HG03439 (cell line): ENCODE results near the gene STIP1.
"Not testable (repeated sequence)": the region's sequence is repeated elsewhere in the genome, so short reads cannot be mapped to it uniquely, and the experiment has no call there.

Source experiments
- ATAC-seq: cut with Tn5 transposase; IDR thresholded peaks from one replicate; pipeline ENCODE4 v1.9.1; 2021; ENCODE audit warnings: mild to moderate bottlenecking, moderate library complexity; ENCODE audit not compliant: unreplicated experiment

The STIP1 gene

DNA sequence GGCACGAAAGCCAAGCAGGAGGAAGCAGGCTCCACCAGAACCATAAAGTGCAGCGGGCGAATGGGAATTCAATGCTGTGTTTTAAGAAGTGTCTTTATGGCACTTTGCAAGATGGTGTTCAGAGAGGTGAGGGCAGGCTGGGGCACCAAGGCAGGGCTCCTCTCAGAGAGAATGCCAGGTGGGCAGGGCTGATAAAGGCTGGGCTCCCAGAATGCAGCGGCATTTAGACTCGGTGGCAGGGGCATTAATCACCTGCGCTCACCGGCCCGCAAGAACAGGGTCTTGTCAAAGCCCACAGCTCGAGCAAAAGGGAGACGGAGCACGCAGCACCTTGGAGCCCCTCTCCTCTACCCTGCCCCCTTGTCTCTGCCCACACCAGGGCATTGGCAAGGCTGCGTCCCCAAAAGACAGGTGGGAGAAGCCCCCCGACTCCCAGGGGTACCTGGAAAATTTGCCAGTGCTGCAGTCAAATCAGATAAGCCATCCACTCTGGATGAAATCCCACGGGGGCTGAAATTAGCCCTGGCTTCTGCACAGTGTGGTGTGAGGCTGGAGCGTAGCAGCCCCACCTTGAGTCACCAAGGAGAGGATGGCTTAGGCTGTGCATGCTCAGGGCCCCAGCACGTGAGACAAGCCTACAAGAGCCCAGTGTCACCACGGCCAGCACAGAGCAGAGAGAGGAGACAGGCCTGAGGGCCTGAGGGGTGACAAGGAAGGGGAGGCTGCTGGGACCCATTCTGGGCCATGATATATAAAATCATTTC lies 28.2 kb upstream of the STIP1 start:
- ATAC-seq = no peak

DNA sequence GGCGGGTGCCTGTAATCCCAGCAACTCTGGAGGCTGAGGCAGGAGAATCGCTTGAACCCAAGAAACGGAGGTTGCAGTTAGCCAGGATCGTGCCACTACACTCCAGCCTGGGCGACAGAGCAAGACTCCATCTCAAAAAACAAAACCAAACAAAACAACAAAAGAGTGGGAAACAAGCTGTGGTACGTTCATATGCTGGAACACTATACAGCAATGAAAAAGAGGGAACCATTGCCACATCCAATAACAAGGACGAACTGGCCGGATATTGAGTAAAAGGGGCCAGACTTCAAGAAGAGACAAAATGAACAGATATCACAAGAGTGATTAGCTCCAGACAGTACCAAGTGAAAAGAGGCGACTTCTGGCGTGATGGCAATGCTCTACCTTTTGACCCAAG lies 24.9 kb upstream of the STIP1 start:
- no peak for ATAC-seq

DNA sequence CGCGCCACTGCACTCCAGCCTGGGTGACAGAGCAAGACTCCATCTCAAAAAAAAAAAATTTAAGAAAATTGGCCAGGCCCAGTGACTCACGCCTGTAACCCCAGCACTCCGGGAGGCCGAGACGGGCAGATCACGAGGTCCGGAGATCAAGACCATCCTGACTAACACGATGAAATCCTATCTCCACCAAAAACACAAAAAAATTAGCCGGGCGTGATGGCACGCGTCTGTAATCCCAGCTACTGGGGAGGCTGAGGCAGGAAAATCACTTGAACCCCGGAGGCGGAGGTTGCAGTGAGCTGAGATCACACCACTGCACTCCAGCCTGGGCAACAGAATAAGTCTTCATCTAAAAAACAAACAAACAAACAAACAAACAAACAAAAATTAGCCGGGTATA lies 23.2 kb upstream of the STIP1 start:
- ATAC-seq = not testable (repeated sequence)

DNA sequence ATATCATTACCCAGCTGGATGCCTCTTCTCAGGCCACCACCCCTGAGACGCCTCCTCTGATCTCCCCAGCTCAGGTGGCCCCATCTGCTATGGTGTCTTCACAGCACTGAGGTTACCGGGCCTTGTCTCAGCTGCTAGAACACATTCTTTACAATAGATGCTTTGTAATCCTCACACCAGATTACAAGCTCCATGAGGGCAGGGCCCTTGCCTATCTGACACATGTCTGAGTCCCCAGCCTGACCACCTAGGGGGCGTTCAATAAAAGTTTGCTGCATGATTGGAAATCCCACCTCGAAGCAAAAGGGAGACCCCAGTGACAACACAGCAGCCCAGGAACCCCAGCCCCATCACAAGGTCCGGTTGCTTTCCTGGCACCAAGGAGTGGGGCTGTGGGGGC lies 22.0 kb upstream of the STIP1 start:
- ATAC-seq = no peak

DNA sequence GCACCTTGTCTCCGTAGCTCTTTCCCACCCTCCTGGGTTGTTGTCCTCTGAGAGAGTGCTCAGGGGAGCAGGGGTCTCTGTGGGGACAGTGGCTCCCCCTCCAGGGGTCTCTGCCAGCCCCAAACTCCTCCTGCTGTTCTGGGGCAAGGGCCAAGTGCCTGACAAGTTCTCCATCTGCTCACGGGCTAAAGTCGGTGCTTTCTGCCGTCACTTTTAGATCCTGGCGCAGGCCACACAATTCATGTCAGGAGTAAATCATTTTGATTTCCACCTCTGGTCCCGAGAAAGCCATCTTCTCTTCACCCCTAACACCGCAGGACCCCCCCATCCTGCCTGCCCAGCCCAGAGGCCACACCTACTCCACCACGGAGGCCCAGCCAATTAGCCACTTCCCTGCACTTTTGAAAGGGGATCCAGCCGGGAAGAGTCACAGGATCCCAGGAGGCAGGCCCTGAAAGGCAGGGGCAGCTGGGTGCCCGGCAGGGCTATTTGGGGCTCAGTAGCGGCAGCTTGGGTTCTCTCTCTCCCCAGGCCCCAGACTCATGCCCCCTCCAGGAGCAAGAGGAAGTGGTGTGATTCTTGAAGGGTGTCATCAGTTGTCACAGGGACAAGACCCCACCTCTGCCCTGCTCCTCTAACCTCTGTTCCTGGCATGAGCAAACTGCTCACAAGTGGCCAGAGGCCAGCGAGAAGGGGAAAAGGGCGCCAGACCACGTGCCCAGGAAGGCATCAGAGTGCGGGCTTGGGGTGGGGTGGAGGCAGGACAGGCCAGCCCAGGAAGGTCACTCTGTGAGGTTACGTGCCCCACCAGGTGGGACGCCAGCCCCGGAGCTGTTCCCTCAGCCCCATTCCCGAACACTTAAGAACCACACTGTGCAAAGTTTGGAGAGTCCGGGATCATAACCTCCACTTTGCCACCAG lies 21.3 kb upstream of the STIP1 start:
- ATAC-seq = no peak

DNA sequence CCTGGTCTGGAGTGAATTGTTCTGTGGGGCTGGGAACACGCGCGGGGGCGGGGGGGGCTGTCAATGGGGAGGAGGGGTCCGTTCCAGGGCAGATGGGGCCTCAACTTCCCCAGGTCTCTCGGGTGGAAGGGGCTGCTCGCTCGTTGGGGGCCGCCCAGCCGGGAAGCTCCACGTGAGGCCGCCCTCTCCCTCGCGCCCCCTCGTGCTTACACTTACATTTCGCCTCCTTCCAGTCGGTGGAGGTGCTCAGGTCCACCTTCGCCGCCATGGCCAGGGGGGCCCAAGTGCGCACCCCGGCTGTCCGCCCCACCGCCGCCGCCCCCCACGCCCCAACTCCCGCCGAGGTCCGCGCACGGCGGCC lies 20.5 kb upstream of the STIP1 start:
- no peak for ATAC-seq

DNA sequence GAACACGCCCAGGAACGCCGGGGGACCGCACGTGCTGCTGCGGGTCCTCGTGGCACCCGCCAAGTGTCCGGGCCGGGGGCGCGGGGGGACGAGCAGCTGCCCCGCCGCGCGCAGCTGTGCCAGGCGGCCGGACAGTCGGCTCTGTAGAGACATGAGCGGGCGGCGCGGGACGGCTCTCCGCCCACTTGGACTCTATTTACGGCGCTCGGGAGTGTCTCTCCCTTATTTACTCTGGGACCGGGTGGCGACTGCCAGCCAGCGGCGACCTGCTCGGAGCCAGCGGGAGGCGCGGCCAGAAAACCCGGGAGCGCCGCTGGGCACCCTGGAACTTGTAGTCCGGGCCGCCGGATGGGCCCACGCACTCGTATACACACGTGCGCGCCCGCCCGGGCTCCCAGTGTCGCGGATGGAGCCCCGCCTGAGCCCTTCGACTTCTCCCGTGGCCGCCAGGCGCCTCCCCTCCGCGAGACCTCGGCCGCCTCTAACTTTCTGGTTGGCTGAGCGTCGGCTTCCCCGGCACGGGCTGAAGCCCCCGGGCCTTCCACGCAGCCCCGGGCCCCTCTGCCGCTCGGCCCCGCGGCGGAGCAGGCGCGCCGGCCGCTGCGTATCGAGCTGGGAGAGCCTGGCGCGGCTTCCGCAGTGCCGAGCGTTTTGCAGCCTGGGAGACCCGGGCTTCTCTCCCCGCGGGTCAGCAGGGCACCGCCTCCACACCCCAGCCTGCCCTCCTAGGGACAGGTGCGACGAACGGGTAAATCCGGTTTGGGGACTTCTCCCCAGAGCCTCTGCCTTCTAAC lies 19.9 kb upstream of the STIP1 start, which contains the start of gene MACROD1:
Gene MACROD1, minus strand, starts transcription at position 272 of the 794 bp plus-strand sequence. Its CDS starts 119 bp downstream, at position 153.
- peak; percentile 89 for ATAC-seq

DNA sequence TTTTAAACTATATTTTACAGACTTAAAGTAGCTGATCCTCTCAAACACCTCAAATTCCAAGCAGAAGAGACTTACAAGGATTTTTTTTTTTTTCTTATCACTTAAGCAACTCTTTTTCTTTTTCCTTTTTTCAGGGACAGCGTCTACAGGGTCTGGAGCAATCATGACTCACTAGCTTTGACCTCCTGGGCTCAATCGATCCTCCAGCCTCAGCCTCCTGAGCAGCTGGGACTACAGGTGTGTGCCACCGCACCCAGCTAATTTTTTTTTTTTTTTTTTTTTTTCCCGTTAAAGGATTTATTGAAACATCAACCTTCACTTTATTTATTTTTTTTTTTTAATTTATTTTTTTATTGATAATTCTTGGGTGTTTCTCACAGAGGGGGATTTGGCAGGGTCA lies 15.6 kb upstream of the STIP1 start:
- ATAC-seq = no peak

DNA sequence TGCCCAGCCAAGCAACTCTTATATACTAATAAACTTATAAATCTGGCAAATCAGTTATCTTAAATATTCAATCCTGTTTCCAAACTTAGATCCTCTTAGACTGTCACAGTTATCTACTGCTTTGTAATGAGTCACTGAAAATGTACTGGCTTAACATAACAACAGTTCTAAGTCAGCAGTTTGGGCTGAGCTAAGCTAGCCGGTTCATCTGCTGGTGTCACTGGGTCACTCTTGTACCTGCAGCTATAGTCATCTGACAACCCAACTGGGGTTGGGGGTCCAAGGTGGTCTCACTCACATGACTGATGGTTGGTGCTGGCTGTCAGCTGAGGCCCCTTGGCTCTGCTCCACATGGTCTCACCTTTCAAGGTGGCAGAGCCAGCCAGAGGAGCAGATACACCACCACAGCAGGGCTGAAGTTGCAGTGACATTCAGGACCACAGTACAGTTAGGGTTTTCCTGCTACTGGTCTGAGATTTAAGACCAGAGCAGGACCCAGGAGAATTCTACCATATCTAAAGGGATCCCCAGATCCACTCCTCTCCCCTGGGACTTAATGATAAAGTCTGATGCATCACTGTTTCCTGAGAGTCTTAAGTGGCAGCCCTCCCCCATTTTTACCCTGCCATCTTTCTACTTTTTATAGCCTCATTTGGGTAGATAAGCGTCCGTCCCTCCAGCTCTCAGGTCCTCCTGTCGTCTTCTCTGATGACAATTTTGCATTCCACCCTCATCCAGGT lies 12.2 kb upstream of the STIP1 start:
- ATAC-seq = no peak

DNA sequence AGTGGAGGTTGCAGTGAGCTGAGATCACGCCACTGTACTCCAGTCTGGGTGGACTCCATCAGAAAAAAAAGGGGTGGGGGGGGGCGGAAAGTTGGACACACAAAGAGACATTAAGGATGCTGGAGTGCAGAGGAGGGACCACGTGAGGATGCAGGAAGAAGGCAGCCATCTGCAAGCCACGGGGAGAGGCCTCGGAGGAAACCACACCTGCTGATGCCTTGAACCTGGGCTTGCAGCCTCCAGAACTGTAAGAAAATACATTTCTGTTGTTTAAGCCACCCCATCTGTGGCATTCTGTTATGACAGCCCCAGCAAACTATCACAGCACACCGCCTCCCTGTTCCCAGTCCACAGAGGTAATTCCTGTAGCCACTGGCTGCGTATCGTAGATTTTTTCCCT lies 9.2 kb upstream of the STIP1 start:
- no peak for ATAC-seq

DNA sequence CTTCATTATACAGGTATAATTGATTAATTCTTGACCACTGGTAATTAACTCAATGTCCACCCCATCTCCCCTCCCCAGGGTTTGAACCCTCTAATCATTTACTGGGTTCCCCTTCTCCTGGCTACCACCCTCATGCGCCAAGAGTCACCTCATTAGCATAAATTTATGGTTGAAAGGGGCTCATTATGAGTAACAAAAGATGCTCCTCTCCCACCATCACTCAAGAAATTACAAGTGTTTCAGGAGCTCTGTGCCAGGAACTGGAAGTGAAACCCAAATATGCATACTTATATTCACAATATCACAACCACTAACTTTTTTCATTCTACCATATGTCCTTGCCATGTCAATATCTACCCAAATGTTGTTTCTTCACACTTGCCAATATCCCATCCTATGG lies 7.8 kb upstream of the STIP1 start:
- ATAC-seq = no peak

DNA sequence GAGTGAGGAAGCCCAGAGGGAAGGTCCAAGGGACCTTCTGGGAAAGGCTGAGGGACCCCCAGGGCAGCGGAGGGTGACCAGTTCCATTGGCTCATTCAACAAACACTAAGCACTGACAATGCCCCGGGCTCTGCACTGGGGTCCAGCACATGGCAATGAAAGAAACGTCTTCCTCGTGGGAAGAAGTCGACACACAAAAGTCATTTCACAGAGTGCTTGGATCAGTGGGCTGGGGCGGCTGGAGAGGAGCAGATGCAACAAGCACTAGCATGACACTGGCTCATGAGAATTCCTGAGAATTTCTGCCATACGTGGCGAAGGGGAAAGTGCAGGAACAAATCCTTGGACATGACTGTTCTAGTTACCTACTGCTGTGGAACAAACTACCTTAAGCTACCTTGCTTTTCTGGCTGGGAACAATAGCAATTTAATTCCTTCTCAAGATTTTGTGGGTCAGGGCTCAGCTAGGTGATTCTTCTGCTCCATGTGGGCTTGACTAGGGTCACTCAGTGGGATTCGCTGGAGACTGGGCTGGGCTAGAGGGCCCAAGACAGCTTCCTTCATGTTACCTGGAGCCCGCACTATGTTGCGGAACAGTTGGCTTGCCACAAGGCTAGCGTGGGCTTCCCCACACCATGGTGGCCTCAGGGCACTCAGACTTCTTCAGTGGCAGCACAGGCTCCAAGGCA lies 6.9 kb upstream of the STIP1 start:
- ATAC-seq = no peak

DNA sequence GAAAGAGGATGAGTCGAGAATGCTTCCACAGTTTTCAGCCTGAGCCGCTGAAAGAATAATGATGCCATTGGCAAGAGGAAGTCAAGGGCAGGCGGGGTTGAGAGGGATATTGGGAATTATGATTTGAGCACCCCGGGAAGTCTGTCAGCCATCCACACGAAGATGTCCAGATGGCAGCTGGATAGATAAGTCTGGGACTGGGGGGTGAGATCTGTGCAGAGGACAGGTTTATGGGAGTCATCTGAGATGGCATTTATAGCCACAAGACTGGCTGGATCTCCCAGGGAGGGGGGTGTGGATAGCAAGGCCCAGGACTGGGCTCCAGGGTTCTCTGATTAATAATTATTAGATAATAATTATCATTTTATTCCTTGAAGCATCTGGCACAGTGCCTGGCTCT lies 5.1 kb upstream of the STIP1 start:
- ATAC-seq = no peak

DNA sequence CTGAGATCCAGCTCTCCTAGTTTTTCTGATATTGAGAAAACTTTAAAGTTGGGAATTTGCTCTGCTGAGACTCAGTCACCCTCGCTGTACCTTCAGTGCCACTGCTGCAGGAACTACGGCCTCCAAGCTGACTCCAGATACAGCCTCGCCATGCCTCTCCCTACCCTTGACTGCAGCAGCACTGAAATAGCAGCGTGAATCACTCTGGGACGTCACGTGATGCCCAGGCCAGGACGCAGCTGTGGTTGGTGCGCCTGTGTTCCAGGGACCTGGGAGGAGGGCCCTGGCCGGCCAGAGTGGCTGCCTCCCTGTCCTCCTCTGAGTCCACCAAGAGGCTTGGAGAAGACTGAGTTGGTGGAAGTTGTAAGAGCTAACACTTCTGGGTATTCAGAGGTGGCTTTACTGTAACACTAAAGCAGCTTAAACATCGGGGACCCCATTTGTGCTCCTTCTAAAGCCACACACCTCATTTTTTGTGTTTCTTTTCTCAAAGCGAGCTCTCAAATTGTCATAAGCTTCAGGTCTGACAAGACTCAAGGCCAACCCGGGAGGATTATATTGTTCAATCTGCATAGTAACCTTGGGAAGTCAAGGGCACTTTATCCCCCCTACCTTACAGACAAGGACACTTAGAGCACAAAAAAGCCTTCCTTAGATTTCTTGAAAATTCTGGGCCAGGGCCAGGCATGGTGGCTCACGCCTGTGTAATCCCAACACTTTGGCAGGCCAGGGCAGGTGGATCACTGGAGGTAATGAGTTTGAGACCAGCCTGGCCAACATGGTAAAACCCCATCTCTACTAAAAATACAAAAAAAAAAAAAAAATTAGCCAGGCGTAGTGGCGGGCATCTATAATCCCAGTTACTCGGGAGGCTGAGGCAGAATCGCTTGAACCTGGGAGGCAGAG lies 4.2 kb upstream of the STIP1 start:
- no peak for ATAC-seq

DNA sequence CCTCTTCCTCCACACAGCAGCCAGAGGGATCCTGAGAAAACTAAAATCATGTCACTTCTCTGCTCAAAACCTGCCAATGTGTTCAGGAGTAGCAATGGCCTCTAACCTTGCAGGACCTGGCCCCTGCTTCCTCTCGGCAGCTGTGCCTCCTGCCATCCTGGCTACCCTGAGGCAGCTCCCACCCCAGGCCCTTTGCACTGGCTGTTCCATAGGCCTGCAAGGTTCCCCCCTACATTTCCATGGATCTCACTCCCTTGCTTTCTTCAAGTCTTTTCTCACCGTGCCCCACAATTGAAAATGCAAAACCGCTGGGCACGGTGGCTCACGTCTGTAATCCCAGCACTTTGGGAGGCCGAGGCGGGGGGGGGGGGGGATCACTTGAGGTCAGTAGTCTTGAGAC lies 2.1 kb upstream of the STIP1 start:
- no peak for ATAC-seq

DNA sequence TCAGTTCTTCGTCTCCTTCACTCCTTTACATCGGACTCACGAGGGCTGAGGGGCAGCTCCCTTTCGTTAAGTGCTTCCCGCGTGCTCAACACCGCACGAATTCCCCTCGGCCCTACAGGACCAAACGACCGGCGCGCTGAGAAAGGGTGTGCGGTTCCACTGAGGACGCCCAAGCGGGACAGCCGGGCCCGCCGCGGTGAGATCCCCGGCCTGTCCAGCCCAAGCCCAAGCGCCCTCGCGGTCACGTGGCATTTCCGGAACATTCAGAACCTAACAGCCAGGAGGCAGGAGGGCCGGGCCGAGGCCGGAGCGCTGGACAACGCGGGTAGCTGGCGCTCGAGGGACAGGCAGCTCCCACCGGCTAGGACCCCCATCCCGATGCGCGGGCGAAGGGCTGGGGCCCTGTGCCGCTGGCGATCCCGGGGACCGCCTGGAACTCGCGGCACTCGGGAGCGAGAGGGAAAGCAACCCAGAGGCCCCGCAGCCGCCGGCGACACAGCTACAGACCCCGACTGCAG lies 737 bp upstream of the STIP1 start:
- peak; percentile 29 for ATAC-seq

DNA sequence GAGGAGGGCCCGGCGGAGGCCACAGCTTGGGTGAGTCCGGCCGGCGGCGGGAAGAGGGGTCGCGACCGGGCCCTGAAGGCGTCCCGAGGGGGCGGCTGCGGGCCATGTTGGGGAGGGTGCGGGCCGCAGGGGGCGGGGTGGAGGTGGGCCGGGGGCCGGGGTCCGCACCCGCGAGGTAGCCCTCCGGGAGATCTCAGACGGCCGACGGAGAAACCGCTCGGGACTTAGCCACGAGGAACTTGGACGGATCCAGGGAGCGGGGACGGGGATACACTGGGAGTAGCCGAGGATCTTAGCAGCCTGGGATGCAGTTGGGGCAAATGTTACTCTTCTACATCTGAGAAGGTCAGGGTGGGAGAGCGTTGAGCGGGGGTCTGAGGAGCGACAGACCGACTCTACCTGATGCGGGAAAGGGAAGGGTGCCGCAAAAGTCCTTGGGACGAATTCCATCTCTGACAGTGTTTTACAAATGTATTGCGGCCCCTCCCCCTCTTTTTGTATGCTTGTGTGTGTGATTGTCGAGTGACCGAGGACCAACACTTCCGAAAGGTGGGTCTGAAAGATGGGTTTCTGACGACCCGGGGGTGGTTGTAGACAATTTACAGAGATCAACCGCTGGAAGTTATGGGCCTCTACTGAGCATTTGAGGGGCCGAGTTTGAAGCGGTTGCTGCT lies 658 bp downstream of the STIP1 start:
- ATAC-seq = no peak

DNA sequence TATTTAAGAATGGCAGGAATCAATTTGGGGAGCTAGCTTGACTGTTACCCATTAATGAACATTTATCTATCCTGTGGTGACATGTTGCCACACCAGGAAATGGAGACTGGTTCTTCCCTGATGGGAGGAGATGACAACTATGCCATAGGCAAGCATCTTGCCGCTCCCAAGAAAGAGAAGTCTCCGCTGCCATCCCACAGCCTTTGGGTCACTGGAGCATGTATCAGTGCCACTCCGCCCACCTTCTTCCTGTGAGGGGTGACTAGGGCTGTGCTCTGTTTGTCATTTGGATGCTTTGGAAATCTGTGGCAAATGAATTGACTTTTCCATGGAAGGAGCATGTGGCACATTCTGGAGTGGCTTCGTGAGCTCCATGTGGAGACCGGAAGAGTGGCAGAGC lies 6.5 kb downstream of the STIP1 start:
- no peak for ATAC-seq
